HEK293 (cell line): ENCODE results near the gene CNKSR2.

Experiments used
- CTCF ChIA-PET: fragments of 350-600 bp; formaldehyde crosslinking; extraction: SDS; loops from one replicate; lab custom pipeline; 2021; ENCODE audit warnings: antibody characterized with exemption; lab: Yijun Ruan, JAX
- POLR2A ChIA-PET: fragments of 300-600 bp; formaldehyde crosslinking; extraction: SDS; loops from one replicate; lab custom pipeline; 2020; ENCODE audit warnings: antibody characterized with exemption, inconsistent platforms; lab: Yijun Ruan, JAX
- H3K27ac ChIP-seq: fragments of 200-500 bp; sonication (Bioruptor generic); 2 replicates; pipeline ENCODE4 v1.5.1; 2014; ENCODE audit warnings: low read depth, low read length, control low read depth, inconsistent platforms; ENCODE audit errors: extremely low read depth
- H3K36me3 ChIP-seq, 2 experiments: fragments of 200-500 bp in 1 of 2; sonication (Bioruptor generic) in 1 of 2; 1 replicate in 1 of 2; 2 replicates in 1 of 2; pipeline ENCODE4 v1.5.1; 2014 to 2017; ENCODE audit warnings: inconsistent platforms in 2 of 2, low read length in 2 of 2; ENCODE audit not compliant: control insufficient read depth in 2 of 2, insufficient read depth in 1 of 2
- H3K4me1 ChIP-seq: fragments of 200-500 bp; sonication (Bioruptor generic); 2 replicates; pipeline ENCODE4 v1.5.1; 2014; ENCODE audit warnings: mild to moderate bottlenecking, low read length, inconsistent platforms; ENCODE audit not compliant: control insufficient read depth, insufficient read depth
- H3K4me3 ChIP-seq: 2 replicates; pipeline ENCODE4 v1.5.1; 2011; ENCODE audit warnings: low read depth, mild to moderate bottlenecking, control low read depth, low read length, moderate library complexity
- H3K9me3 ChIP-seq: fragments of 200-500 bp; sonication (Bioruptor generic); 2 replicates; pipeline ENCODE4 v1.5.1; 2014; ENCODE audit warnings: low read depth, low read length, inconsistent platforms; ENCODE audit not compliant: control insufficient read depth, insufficient read depth
- BCL11A ChIP-seq: fragments of 450-650 bp; formaldehyde crosslinking; IDR thresholded peaks from 2 replicates; pipeline ENCODE4 v1.5.1; 2016; ENCODE audit warnings: low read depth, missing biosample characterization, missing genetic modification characterization
- IKZF3 ChIP-seq: fragments of 450-650 bp; IDR thresholded peaks from 2 replicates; pipeline ENCODE4 v1.5.0; 2018; ENCODE audit warnings: missing biosample characterization, mild to moderate bottlenecking, missing genetic modification characterization, moderate library complexity
- KLF16 ChIP-seq: fragments of 450-650 bp; formaldehyde crosslinking; IDR thresholded peaks from 2 replicates; pipeline ENCODE4 v1.5.1; 2017; ENCODE audit warnings: missing biosample characterization, missing genetic modification characterization
- KLF7 ChIP-seq: fragments of 450-650 bp; formaldehyde crosslinking; IDR thresholded peaks from 2 replicates; pipeline ENCODE4 v1.5.1; 2016; ENCODE audit warnings: missing biosample characterization, missing genetic modification characterization, borderline replicate concordance
- KLF9 ChIP-seq: fragments of 450-650 bp; formaldehyde crosslinking; IDR thresholded peaks from 2 replicates; pipeline ENCODE4 v1.5.1; 2016; ENCODE audit warnings: missing biosample characterization, missing genetic modification characterization, low read depth
- SALL2 ChIP-seq: fragments of 450-650 bp; formaldehyde crosslinking; IDR thresholded peaks from 2 replicates; pipeline ENCODE4 v1.5.0; 2017; ENCODE audit warnings: missing biosample characterization, mild to moderate bottlenecking, missing genetic modification characterization, borderline replicate concordance
- ZBTB8A ChIP-seq: fragments of 450-650 bp; formaldehyde crosslinking; IDR thresholded peaks from 2 replicates; pipeline ENCODE4 v1.5.1; 2016; ENCODE audit warnings: missing biosample characterization, missing genetic modification characterization
- ZNF114 ChIP-seq: fragments of 450-650 bp; formaldehyde crosslinking; IDR thresholded peaks from 2 replicates; pipeline ENCODE4 v1.5.0; 2017; ENCODE audit warnings: missing biosample characterization, missing genetic modification characterization
- ZNF157 ChIP-seq: fragments of 450-650 bp; formaldehyde crosslinking; IDR thresholded peaks from 2 replicates; pipeline ENCODE4 v1.5.1; 2016; ENCODE audit warnings: missing biosample characterization, missing genetic modification characterization
- ZNF169 ChIP-seq: fragments of 450-650 bp; formaldehyde crosslinking; IDR thresholded peaks from 2 replicates; pipeline ENCODE4 v1.5.1; 2016; ENCODE audit warnings: missing biosample characterization, missing genetic modification characterization
- ZNF37A ChIP-seq: fragments of 450-650 bp; IDR thresholded peaks from 2 replicates; pipeline ENCODE4 v1.5.1; 2018; ENCODE audit warnings: missing biosample characterization, missing genetic modification characterization
- ZNF473 ChIP-seq: fragments of 450-650 bp; formaldehyde crosslinking; IDR thresholded peaks from 2 replicates; pipeline ENCODE4 v1.5.1; 2017; ENCODE audit warnings: missing biosample characterization, missing genetic modification characterization
- ZNF510 ChIP-seq: fragments of 450-650 bp; formaldehyde crosslinking; IDR thresholded peaks from 2 replicates; pipeline ENCODE4 v1.5.1; 2018; ENCODE audit warnings: mild to moderate bottlenecking, missing genetic modification characterization, missing biosample characterization; ENCODE audit not compliant: insufficient replicate concordance
- ZNF514 ChIP-seq: fragments of 450-650 bp; formaldehyde crosslinking; IDR thresholded peaks from 2 replicates; pipeline ENCODE4 v1.5.1; 2016; ENCODE audit warnings: missing biosample characterization, missing genetic modification characterization
- ZNF548 ChIP-seq: fragments of 450-650 bp; formaldehyde crosslinking; IDR thresholded peaks from 2 replicates; pipeline ENCODE4 v1.5.1; 2016; ENCODE audit warnings: missing biosample characterization, missing genetic modification characterization
- ZNF843 ChIP-seq: fragments of 450-650 bp; formaldehyde crosslinking; IDR thresholded peaks from 2 replicates; pipeline ENCODE4 v1.5.1; 2016; ENCODE audit warnings: missing biosample characterization, missing genetic modification characterization
- ZSCAN30 ChIP-seq: fragments of 450-650 bp; IDR thresholded peaks from 2 replicates; pipeline ENCODE4 v1.5.1; 2018; ENCODE audit warnings: missing biosample characterization, mild to moderate bottlenecking, missing genetic modification characterization, moderate library complexity
- TF ChIP-seq, protein P1 (sequence below): fragments of 450-650 bp; formaldehyde crosslinking; IDR thresholded peaks from 2 replicates; pipeline ENCODE4 v1.5.1; 2017; ENCODE audit warnings: missing biosample characterization, mild to moderate bottlenecking, missing genetic modification characterization, moderate library complexity
- TF ChIP-seq, protein P2 (sequence below): fragments of 450-650 bp; formaldehyde crosslinking; IDR thresholded peaks from 2 replicates; pipeline ENCODE4 v1.5.1; 2016; ENCODE audit warnings: missing biosample characterization, missing genetic modification characterization
- TF ChIP-seq, protein P3 (sequence below): fragments of 450-650 bp; formaldehyde crosslinking; IDR thresholded peaks from 2 replicates; pipeline ENCODE4 v1.5.1; 2016; ENCODE audit warnings: missing biosample characterization, missing genetic modification characterization
- TF ChIP-seq, protein P4 (sequence below): fragments of 450-650 bp; formaldehyde crosslinking; IDR thresholded peaks from 2 replicates; pipeline ENCODE4 v1.5.1; 2016; ENCODE audit warnings: missing biosample characterization, missing genetic modification characterization
- TF ChIP-seq, protein P5 (sequence below): fragments of 450-650 bp; formaldehyde crosslinking; IDR thresholded peaks from 2 replicates; pipeline ENCODE4 v1.5.1; 2016; ENCODE audit warnings: missing biosample characterization, missing genetic modification characterization
- TF ChIP-seq, protein P6 (sequence below): fragments of 450-650 bp; formaldehyde crosslinking; IDR thresholded peaks from 2 replicates; pipeline ENCODE4 v1.5.1; 2016; ENCODE audit warnings: missing biosample characterization, missing genetic modification characterization
- TF ChIP-seq, protein P7 (sequence below): fragments of 450-650 bp; IDR thresholded peaks from 2 replicates; pipeline ENCODE4 v1.5.1; 2018; ENCODE audit warnings: missing biosample characterization, missing genetic modification characterization

Gene CNKSR2

DNA sequence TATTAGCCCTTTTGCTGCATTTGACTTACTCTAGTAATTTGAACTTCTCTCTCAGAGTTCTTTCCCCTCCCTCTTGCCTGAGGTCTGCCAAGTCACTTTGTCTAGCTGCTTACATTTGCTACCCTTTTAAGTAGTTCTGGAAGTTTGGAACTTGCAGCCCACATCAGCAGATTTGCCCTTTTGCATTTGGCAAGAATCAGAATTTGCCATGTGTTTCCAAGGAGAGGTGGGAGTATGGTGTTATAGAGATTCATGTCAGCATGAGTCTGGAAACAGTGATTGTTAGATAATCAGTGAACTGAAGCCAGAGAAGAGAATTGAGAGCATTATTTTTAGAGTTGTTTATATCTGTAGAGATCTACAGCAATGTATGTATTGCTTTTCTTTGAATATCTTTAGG, 231.8 kb downstream of the CNKSR2 start (continued):
- TF ChIP-seq KLF16 (no peak), ZNF514 (tag by site-specific recombination) (no peak), ZNF843 (tag by site-specific recombination) (no peak)
- TF ChIP-seq, protein P1, sequence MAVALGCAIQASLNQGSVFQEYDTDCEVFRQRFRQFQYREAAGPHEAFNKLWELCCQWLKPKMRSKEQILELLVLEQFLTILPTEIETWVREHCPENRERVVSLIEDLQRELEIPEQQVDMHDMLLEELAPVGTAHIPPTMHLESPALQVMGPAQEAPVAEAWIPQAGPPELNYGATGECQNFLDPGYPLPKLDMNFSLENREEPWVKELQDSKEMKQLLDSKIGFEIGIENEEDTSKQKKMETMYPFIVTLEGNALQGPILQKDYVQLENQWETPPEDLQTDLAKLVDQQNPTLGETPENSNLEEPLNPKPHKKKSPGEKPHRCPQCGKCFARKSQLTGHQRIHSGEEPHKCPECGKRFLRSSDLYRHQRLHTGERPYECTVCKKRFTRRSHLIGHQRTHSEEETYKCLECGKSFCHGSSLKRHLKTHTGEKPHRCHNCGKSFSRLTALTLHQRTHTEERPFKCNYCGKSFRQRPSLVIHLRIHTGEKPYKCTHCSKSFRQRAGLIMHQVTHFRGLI (tag by site-specific recombination) = no peak
- TF ChIP-seq, protein P2, sequence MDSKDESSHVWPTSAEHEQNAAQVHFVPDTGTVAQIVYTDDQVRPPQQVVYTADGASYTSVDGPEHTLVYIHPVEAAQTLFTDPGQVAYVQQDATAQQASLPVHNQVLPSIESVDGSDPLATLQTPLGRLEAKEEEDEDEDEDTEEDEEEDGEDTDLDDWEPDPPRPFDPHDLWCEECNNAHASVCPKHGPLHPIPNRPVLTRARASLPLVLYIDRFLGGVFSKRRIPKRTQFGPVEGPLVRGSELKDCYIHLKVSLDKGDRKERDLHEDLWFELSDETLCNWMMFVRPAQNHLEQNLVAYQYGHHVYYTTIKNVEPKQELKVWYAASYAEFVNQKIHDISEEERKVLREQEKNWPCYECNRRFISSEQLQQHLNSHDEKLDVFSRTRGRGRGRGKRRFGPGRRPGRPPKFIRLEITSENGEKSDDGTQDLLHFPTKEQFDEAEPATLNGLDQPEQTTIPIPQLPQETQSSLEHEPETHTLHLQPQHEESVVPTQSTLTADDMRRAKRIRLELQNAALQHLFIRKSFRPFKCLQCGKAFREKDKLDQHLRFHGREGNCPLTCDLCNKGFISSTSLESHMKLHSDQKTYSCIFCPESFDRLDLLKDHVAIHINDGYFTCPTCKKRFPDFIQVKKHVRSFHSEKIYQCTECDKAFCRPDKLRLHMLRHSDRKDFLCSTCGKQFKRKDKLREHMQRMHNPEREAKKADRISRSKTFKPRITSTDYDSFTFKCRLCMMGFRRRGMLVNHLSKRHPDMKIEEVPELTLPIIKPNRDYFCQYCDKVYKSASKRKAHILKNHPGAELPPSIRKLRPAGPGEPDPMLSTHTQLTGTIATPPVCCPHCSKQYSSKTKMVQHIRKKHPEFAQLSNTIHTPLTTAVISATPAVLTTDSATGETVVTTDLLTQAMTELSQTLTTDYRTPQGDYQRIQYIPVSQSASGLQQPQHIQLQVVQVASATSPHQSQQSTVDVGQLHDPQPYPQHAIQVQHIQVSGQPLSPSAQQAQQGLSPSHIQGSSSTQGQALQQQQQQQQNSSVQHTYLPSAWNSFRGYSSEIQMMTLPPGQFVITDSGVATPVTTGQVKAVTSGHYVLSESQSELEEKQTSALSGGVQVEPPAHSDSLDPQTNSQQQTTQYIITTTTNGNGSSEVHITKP (tag by site-specific recombination) = no peak
- TF ChIP-seq, protein P3, sequence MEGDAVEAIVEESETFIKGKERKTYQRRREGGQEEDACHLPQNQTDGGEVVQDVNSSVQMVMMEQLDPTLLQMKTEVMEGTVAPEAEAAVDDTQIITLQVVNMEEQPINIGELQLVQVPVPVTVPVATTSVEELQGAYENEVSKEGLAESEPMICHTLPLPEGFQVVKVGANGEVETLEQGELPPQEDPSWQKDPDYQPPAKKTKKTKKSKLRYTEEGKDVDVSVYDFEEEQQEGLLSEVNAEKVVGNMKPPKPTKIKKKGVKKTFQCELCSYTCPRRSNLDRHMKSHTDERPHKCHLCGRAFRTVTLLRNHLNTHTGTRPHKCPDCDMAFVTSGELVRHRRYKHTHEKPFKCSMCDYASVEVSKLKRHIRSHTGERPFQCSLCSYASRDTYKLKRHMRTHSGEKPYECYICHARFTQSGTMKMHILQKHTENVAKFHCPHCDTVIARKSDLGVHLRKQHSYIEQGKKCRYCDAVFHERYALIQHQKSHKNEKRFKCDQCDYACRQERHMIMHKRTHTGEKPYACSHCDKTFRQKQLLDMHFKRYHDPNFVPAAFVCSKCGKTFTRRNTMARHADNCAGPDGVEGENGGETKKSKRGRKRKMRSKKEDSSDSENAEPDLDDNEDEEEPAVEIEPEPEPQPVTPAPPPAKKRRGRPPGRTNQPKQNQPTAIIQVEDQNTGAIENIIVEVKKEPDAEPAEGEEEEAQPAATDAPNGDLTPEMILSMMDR (tag by site-specific recombination) = no peak
- TF ChIP-seq, protein P4, sequence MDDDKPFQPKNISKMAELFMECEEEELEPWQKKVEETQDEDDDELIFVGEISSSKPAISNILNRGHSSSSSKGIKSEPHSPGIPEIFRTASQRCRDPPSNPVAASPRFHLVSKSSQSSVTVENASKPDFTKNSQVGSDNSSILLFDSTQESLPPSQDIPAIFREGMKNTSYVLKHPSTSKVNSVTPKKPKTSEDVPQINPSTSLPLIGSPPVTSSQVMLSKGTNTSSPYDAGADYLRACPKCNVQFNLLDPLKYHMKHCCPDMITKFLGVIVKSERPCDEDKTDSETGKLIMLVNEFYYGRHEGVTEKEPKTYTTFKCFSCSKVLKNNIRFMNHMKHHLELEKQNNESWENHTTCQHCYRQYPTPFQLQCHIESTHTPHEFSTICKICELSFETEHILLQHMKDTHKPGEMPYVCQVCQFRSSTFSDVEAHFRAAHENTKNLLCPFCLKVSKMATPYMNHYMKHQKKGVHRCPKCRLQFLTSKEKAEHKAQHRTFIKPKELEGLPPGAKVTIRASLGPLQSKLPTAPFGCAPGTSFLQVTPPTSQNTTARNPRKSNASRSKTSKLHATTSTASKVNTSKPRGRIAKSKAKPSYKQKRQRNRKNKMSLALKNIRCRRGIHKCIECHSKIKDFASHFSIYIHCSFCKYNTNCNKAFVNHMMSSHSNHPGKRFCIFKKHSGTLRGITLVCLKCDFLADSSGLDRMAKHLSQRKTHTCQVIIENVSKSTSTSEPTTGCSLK (tag by site-specific recombination) = no peak
- TF ChIP-seq, all 188 proteins: peak for 0

DNA sequence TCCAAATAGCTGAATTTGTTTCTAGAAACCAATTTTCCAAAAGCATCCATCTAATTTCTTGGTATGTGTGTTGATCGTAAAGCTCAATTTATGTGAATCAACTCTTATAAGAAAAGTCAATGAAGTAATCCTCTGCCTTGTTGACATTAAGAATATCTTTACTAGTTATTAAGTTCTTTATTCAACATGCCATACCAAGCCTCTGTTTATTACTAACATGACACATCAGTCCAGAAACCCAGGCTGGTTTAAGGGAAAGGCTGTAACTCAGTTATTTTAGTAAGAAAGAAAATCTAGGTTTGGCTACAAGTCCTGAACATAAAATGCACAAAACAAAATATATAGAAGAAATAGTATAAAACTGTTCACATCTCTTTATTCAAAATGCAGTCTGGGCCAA, 235.9 kb downstream of the CNKSR2 start:
- Histone ChIP-seq H3K4me1 (no peaks in the 10 kb centered on the region), H3K9me3 (no peaks in the 10 kb centered on the region), H3K36me3 (no peaks in the 10 kb centered on the region), H3K4me3 (no peak overlapping the region), H3K27ac (no peak overlapping the region)
- POLR2A ChIA-PET = no interaction called here
- CTCF ChIA-PET = no interaction called here
- TF ChIP-seq IKZF3 (tag by site-specific recombination) (no peak), ZNF37A (tag by site-specific recombination) (no peak), ZNF548 (tag by site-specific recombination) (no peak), ZNF169 (tag by site-specific recombination) (no peak), ZBTB8A (tag by site-specific recombination) (no peak), ZNF473 (tag by site-specific recombination) (no peak), ZNF114 (tag by site-specific recombination) (no peak), ZNF157 (no peak), ZSCAN30 (no peak), KLF9 (tag by site-specific recombination) (no peak), ZNF510 (no peak), KLF7 (tag by site-specific recombination) (no peak), SALL2 (no peak), BCL11A (tag by site-specific recombination) (no peak)
- TF ChIP-seq, protein P5, sequence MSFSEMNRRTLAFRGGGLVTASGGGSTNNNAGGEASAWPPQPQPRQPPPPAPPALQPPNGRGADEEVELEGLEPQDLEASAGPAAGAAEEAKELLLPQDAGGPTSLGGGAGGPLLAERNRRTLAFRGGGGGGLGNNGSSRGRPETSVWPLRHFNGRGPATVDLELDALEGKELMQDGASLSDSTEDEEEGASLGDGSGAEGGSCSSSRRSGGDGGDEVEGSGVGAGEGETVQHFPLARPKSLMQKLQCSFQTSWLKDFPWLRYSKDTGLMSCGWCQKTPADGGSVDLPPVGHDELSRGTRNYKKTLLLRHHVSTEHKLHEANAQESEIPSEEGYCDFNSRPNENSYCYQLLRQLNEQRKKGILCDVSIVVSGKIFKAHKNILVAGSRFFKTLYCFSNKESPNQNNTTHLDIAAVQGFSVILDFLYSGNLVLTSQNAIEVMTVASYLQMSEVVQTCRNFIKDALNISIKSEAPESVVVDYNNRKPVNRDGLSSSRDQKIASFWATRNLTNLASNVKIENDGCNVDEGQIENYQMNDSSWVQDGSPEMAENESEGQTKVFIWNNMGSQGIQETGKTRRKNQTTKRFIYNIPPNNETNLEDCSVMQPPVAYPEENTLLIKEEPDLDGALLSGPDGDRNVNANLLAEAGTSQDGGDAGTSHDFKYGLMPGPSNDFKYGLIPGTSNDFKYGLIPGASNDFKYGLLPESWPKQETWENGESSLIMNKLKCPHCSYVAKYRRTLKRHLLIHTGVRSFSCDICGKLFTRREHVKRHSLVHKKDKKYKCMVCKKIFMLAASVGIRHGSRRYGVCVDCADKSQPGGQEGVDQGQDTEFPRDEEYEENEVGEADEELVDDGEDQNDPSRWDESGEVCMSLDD (tag by site-specific recombination) = no peak
- TF ChIP-seq, protein P6, sequence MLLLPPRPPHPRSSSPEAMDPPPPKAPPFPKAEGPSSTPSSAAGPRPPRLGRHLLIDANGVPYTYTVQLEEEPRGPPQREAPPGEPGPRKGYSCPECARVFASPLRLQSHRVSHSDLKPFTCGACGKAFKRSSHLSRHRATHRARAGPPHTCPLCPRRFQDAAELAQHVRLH (tag by site-specific recombination) = no peak
- TF ChIP-seq, protein P7, sequence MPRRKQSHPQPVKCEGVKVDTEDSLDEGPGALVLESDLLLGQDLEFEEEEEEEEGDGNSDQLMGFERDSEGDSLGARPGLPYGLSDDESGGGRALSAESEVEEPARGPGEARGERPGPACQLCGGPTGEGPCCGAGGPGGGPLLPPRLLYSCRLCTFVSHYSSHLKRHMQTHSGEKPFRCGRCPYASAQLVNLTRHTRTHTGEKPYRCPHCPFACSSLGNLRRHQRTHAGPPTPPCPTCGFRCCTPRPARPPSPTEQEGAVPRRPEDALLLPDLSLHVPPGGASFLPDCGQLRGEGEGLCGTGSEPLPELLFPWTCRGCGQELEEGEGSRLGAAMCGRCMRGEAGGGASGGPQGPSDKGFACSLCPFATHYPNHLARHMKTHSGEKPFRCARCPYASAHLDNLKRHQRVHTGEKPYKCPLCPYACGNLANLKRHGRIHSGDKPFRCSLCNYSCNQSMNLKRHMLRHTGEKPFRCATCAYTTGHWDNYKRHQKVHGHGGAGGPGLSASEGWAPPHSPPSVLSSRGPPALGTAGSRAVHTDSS = no peak
